OCI-LY7 (cell line): Measurements from ENCODE around the gene MRPS27.

Experiments
- CTCF ChIP-seq: fragments of 200-600 bp; sonication (generic); conservative IDR thresholded peaks from 2 replicates; pipeline ENCODE4 v1.5.1; 2014; ENCODE audit warnings: mild to moderate bottlenecking, antibody characterized with exemption, low read length, moderate library complexity, mixed read lengths
- EZH2phosphoT487 ChIP-seq: fragments of 200-600 bp; sonication (generic); IDR thresholded peaks from 2 replicates; pipeline ENCODE4 v1.6.1; 2018; ENCODE audit warnings: low read depth, borderline replicate concordance, mild to moderate bottlenecking, mixed run types, antibody characterized with exemption, low read length, moderate library complexity, mixed read lengths

DNA sequence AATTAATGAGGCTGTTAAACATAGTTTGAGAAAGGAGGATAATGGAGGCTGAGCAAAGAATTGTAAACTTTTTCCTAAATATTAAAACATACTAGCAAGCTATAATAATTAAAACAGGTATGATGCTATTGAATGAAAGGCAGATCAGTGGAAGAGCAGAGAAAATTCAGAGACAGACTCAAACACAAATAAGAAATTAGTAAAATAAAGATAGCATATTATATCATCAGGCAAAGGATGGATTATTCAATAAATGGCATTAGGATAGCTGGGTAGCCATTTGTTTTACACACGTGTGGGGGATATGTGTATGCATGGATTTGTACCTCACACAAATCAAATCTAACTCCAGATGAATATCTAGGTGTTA lies 50.6 kb downstream of the MRPS27 start:
- TF ChIP-seq CTCF (0 out of 2 replicates have a peak, but pooled peaks have one; percentile 57), EZH2phosphoT487 (no peak)
